GM23338 (cell line): Measurements from ENCODE around the gene ITCH. TPM values are rescaled to one million over a fixed set of nuclear protein-coding genes. Genes with fewer than 3 reads are reported as not detected.

Experiments used
- ATAC-seq: fragments of 200-7000 bp; cut with Tn5 transposase; 3 replicates; pipeline ENCODE4 v1.9.1; 2020
- DNase-seq: peaks from one replicate; pipeline ENCODE4 v3.0.0-alpha.2; 2015; ENCODE audit warnings: low spot score
- H2AFZ ChIP-seq: fragments of 200-600 bp; sonication (generic); 2 replicates; pipeline ENCODE4 v1.8.0; 2016; ENCODE audit warnings: antibody characterized with exemption, mild to moderate bottlenecking, moderate library complexity
- H3F3A ChIP-seq: fragments of 200-600 bp; sonication (generic); replicated peaks from 2 replicates; pipeline ENCODE4 v1.8.0; 2017; ENCODE audit warnings: antibody characterized with exemption, mixed run types, low read depth
- H3K27ac ChIP-seq: fragments of 200-600 bp; sonication (generic); 2 replicates; pipeline ENCODE4 v1.6.1; 2016; ENCODE audit warnings: low read depth
- H3K27me3 ChIP-seq: fragments of 200-600 bp; sonication (generic); 2 replicates; pipeline ENCODE4 v1.8.0; 2016; ENCODE audit warnings: mild to moderate bottlenecking, mixed run types, moderate library complexity; ENCODE audit not compliant: insufficient read depth
- H3K36me3 ChIP-seq: fragments of 200-600 bp; sonication (generic); 2 replicates; pipeline ENCODE4 v1.8.0; 2016; ENCODE audit warnings: mild to moderate bottlenecking; ENCODE audit not compliant: insufficient read depth
- H3K4me1 ChIP-seq: fragments of 200-600 bp; sonication (generic); 2 replicates; pipeline ENCODE4 v1.8.0; 2016; ENCODE audit warnings: mild to moderate bottlenecking, moderate library complexity; ENCODE audit not compliant: insufficient read depth
- H3K4me2 ChIP-seq: fragments of 200-600 bp; sonication (generic); 2 replicates; pipeline ENCODE4 v1.7.1; 2017; ENCODE audit warnings: mixed run types
- H3K4me3 ChIP-seq: fragments of 200-600 bp; sonication (generic); 2 replicates; pipeline ENCODE4 v1.6.1; 2016; ENCODE audit warnings: mixed run types
- H3K79me2 ChIP-seq: fragments of 200-600 bp; sonication (generic); replicated peaks from 2 replicates; pipeline ENCODE4 v1.8.0; 2017; ENCODE audit warnings: mild to moderate bottlenecking; ENCODE audit not compliant: insufficient read depth
- H3K9me2 ChIP-seq: fragments of 200-600 bp; sonication (generic); 2 replicates; pipeline ENCODE4 v1.8.0; 2017; ENCODE audit not compliant: insufficient read depth
- H4K20me1 ChIP-seq: fragments of 200-600 bp; sonication (generic); replicated peaks from 2 replicates; pipeline ENCODE4 v1.8.0; 2017; ENCODE audit warnings: mild to moderate bottlenecking; ENCODE audit not compliant: insufficient read depth
- H3K27ac Mint-ChIP-seq: 2 replicates; pipeline ENCODE4 v1.8.0; 2020; ENCODE audit warnings: inconsistent platforms, mild to moderate bottlenecking, moderate library complexity, mixed read lengths
- H3K27me3 Mint-ChIP-seq: 3 replicates; pipeline ENCODE4 v1.8.0; 2022; ENCODE audit warnings: low read depth, mild to moderate bottlenecking, moderate library complexity, mixed read lengths, inconsistent platforms; ENCODE audit not compliant: insufficient read depth, poor library complexity
- H3K36me3 Mint-ChIP-seq: 3 replicates; pipeline ENCODE4 v1.8.0; 2021; ENCODE audit warnings: low read depth, mild to moderate bottlenecking, inconsistent platforms, moderate library complexity, mixed read lengths
- H3K4me1 Mint-ChIP-seq: 3 replicates; pipeline ENCODE4 v1.8.0; 2020; ENCODE audit warnings: mild to moderate bottlenecking, inconsistent platforms, mixed read lengths
- H3K4me3 Mint-ChIP-seq: 3 replicates; pipeline ENCODE4 v1.8.0; 2021; ENCODE audit warnings: moderate library complexity, mild to moderate bottlenecking, inconsistent platforms, mixed read lengths
- H3K9me3 Mint-ChIP-seq: 3 replicates; pipeline ENCODE4 v1.8.0; 2020; ENCODE audit warnings: moderate library complexity, mild to moderate bottlenecking, inconsistent platforms, mixed read lengths
- CREB1 ChIP-seq: fragments of 250-450 bp; sonication (Bioruptor Pico); IDR thresholded peaks from 2 replicates; pipeline ENCODE4 v1.5.0; 2020; ENCODE audit warnings: low read depth, mild to moderate bottlenecking, moderate library complexity
- CTCF ChIP-seq, 2 experiments: fragments of 200-600 bp in 1 of 2; sonication (generic) in 1 of 2; conservative IDR thresholded peaks; 2 replicates each; pipeline versions ENCODE4 v1.5.1 to v1.6.1; 2016 to 2017; ENCODE audit warnings: antibody characterized with exemption in 2 of 2, low read depth in 2 of 2, mild to moderate bottlenecking in 2 of 2, moderate library complexity in 1 of 2
- ETS1 ChIP-seq: IDR thresholded peaks from 2 replicates; pipeline ENCODE4 v1.6.1; 2016; ENCODE audit warnings: antibody characterized with exemption
- EZH2 ChIP-seq: fragments of 200-600 bp; sonication (generic); IDR thresholded peaks from one replicate; pipeline ENCODE4 v1.8.0; 2017; ENCODE audit warnings: antibody characterized with exemption, mild to moderate bottlenecking, low read depth; ENCODE audit not compliant: unreplicated experiment
- EZH2phosphoT487 ChIP-seq: fragments of 200-600 bp; sonication (generic); IDR thresholded peaks from one replicate; pipeline ENCODE4 v1.8.1; 2018; ENCODE audit warnings: antibody characterized with exemption; ENCODE audit not compliant: unreplicated experiment
- JUNB ChIP-seq: IDR thresholded peaks from one replicate; pipeline ENCODE4 v1.6.1; 2016; ENCODE audit warnings: antibody characterized with exemption; ENCODE audit not compliant: unreplicated experiment
- NANOG ChIP-seq: IDR thresholded peaks from 2 replicates; pipeline ENCODE4 v1.6.1; 2016; ENCODE audit warnings: antibody characterized with exemption, borderline replicate concordance
- POLR2AphosphoS5 ChIP-seq: IDR thresholded peaks from 2 replicates; pipeline ENCODE4 v1.6.1; 2016; ENCODE audit warnings: antibody characterized with exemption, low read depth
- REST ChIP-seq: IDR thresholded peaks from one replicate; pipeline ENCODE4 v1.6.1; 2018; ENCODE audit warnings: antibody characterized with exemption; ENCODE audit not compliant: unreplicated experiment
- STAT1 ChIP-seq: IDR thresholded peaks from one replicate; pipeline ENCODE4 v1.6.1; 2016; ENCODE audit warnings: antibody characterized with exemption; ENCODE audit not compliant: unreplicated experiment
- ZNF114 ChIP-seq: fragments of 250-450 bp; sonication (Bioruptor Pico); IDR thresholded peaks from 2 replicates; pipeline ENCODE4 v1.5.0; 2020; ENCODE audit warnings: mild to moderate bottlenecking, moderate library complexity
- ZNF331 ChIP-seq: fragments of 250-450 bp; sonication (Bioruptor Pico); IDR thresholded peaks from 2 replicates; pipeline ENCODE4 v1.5.0; 2020; ENCODE audit warnings: low read depth, mild to moderate bottlenecking, moderate library complexity
- ZNF462 ChIP-seq: fragments of 250-450 bp; sonication (Bioruptor Pico); IDR thresholded peaks from 2 replicates; pipeline ENCODE4 v1.5.0; 2020; ENCODE audit warnings: mild to moderate bottlenecking, moderate library complexity
- polyA plus RNA-seq: library from polyadenylated mRNA; unstranded; fragments of >200 nt; fragmentation: Nextera tagmentation; extraction: Ambion mirVana; gene quantifications from 2 replicates; pipeline ENCODE4 v1.2.1, GENCODE V29; 2016
- total RNA-seq: library from RNA; depleted of rRNA; stranded (reverse); fragments of >200 nt; shearing (Covaris generic); gene quantifications from 2 replicates; pipeline ENCODE4 v1.2.3, GENCODE V29; 2014

Gene ITCH
- total and polyA plus RNA-seq, 2 experiments from 2014 or later = 16.4 to 31.6 TPM

- H3K36me3 ChIP-seq = no peaks in the 10 kb centered on the region
- Mint-ChIP-seq H3K36me3 (no peaks in the 10 kb centered on the region), H3K27me3 (peaks cover 21% of the 10 kb centered on the region), H3K27ac (no peak overlapping the region), H3K9me3 (0 out of 3 replicates have a peak, but pooled peaks cover 3% of the 10 kb centered on the region), H3K4me1 (peaks cover 26% of the 10 kb centered on the region), H3K4me3 (no peak overlapping the region)
- no peak for TF ChIP-seq CREB1 (CRISPR knock-in tag)
- TF ChIP-seq NANOG = no peak
- no peak for TF ChIP-seq EZH2
- no peak for TF ChIP-seq ZNF114
- TF ChIP-seq STAT1 = no peak
- no peak for TF ChIP-seq ETS1
- no peak for TF ChIP-seq JUNB
- TF ChIP-seq ZNF331 (CRISPR knock-in tag) = no peak
- no peak for TF ChIP-seq EZH2phosphoT487
- TF ChIP-seq POLR2AphosphoS5 = no peak
- no peak for TF ChIP-seq CTCF (conservative IDR thresholded peaks at IDR 0.05; ENCODE audit: low read depth in 2 of 2)
- TF ChIP-seq ZNF462 = no peak
- no peak for TF ChIP-seq REST
- peaks cover 5% of the 10 kb centered on the region; the same call in 1 of the 2 replicates for H3K27me3 ChIP-seq
- H3K4me1 ChIP-seq = peaks cover 3% of the 10 kb centered on the region; the same call in 1 of the 2 replicates
- H3K79me2 ChIP-seq = no peaks in the 10 kb centered on the region
- H4K20me1 ChIP-seq = no peaks in the 10 kb centered on the region
- no peak overlapping the region for H3K4me3 ChIP-seq
- no peak overlapping the region for H2AFZ ChIP-seq
- H3F3A ChIP-seq = no peaks in the 10 kb centered on the region
- DNase-seq = no peak
- ATAC-seq = no peak
- no peak overlapping the region for H3K4me2 ChIP-seq
- H3K27ac ChIP-seq = no peak overlapping the region
- H3K9me2 ChIP-seq = no peaks in the 10 kb centered on the region
These were observed 185.0 kb downstream of the ITCH start for GRCh38 chr20:34547844-34548613.
